GM21360 (cell line): ENCODE measurements around the gene DAPK2.

Experiments used
- ATAC-seq: cut with Tn5 transposase; IDR thresholded peaks from one replicate; pipeline ENCODE4 v1.9.1; 2021; ENCODE audit warnings: mild to moderate bottlenecking, moderate library complexity; ENCODE audit not compliant: unreplicated experiment

DAPK2 gene

DNA sequence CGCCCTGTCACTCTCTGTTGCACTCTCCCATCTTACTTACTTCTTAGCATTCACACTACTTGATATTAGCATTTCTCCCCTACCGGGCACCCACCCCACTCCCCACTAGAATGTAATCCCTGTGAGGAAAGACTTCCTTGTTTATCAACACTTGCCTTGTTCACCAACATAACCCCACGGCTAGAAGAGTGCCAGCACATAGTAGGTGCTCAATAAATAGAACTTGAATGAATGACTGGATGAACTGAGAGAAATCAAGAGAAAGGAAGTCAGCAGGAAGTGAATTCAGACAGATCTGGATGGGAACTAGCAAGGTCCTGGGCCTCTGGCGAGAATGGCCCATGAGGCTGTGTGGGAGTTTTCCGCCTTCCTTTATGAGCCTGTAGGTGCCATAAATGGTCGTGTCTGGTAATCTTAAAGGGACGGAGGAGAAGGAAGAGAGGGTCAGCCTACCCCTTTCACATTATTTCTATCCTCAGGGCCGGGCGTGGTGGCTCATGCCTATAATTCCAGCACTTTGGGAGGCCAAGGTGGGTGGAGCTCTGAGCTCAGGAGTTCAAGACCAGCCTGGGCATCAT lies 170.1 kb downstream of the DAPK2 start:
- ATAC-seq, result no peak

DNA sequence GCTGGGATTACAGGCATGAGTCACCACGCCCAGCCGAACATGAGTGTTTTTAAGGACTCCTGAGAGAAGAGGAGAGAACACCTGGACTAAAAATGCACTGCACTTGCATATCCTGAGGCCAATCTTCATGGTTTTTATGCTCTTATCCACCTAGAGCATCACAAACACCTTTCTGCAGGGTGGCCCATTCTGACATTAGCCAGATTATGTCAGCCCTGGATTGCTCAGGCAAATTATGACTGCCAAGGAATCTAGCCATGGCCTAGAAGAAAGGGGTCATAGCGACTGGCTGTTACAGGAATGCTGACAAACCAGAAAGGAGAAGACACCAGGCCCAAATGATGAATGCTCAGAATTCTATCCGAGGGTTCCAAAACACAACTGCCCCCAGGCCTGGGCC lies 171.7 kb downstream of the DAPK2 start:
- no peak for ATAC-seq

DNA sequence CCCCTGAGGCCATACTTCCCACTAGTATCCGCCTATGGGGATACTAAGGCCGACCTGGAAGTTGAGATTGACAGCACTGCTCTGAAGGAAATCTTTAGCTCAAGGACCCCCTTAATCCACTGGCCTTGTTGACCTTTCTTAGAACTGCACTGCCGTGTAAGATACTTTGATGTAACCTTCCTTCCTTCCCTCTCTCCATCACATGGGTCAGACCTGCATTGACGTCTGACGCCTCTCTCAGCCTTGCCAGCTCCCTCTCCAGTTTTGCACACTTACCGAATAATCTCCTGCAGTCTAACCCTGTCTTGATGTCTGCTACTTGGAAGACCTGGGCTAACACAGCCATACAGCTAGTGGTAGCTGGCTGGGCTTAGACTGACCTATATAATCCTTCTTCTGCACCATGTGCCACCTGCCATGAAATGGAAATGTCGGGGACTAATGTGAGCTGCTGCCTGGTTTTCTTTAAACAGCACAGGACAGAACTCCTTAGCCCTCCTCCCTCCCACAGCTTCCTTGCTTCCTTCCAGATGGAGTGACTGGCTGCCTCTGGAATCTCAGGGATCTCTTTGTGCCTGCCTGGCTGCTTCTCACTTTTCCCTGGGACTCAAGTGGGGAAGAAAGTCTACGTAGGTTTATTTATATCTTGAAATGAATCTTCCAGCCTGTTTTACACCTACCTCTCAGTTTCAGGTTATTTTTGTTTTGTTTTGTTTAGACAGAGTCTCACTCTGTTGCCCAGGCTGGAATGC lies 173.3 kb downstream of the DAPK2 start:
- ATAC-seq, result no peak

DNA sequence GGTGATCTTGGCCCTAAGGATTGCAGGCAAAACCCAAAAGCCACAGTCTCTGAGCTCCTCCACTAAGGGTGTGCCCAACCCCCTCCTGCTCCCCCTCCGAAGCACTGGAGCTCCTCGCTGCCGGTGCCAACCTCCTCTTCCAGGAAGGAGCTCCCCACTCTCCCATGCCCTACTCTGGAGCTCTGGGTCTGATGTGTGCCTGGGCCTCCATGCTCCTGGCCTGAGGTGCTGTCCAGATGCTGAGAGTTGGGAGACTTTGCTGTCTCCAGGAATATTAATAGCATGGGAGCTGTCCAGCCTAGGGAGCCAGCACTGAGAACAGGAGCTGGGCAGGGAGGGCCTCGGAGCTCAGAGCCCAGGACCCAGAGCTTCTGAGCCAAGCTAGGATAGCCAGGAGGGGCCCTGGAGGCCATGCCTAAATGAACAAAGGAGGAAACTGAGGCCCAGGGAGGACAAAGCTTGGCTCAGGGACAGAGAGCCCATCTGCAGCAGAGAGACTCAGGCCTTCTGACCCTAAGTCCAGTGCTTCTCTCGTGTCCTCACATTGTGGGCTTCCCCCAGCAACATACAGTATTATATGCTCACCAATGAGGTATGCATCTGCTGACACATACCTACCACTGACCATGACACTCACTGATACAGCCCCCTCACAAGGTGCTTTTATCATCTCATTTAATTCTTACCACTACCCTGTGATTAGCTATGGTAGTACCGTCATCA lies 175.6 kb downstream of the DAPK2 start:
- no peak for ATAC-seq

DNA sequence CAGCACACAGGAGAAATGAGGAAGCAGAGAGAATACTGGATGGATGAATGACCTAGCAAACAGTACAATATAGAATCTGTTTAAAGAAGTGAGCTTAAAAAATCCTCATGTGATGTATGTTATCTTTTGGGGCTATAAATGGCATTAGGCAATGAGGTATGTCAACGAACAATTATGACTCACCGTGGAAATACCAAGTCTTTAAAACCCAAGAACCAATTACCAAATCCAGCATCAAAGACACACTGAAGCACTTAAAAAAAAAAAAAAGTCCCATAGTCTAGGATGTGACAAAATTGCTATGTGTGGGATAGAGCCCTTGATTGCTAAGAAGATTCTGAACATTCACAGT lies 176.3 kb downstream of the DAPK2 start:
- ATAC-seq, result no peak

DNA sequence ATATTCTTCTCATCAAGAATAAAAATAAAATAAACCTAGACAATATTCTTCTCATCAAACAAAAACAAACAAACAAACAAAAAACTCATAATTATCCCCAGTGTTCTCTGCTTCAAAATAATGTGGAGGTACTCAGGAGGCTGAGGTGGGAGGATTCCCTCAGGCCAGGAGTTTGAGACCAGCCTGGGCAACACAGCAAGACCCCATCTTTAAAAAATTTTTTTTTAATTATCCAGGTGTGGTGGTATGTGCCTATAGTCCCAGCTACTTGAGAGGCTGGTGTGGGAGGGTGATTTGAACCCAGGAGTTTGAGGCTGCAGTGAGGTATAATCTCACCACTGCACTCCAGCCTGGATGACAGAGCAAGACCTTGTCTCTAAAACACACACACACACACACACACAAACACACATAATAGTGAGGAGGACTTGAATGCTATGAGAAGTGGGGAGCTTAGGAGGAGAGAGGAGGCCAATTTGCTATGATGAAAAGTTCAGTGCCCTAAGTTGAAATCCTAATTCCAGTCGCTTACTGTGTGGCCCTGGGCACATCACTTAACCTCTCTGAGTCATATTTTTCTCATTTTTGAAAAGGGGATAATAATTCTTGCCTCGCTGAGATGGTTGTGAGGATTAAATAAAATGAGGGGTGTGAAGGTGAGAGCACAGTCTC lies 176.8 kb downstream of the DAPK2 start:
- no peak for ATAC-seq

DNA sequence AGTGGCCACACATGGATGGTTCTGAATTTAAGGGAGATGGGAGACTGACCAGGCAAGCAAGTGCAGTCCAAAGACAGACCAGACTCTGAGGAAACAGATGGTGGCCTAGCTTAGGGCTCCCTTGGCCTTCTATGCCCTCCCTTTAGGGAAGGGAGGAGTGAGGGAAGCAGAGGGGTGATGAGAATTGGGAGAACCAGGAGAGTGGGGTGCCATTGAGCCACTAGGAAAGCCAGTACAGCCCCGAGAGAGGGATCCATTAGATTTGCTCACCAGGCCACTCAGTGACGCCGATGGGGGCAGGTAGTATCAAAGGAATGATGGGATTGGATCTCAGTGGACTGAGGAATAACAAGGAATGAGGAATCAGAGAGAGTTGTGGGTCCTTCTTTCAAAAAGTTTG lies 182.1 kb downstream of the DAPK2 start:
- ATAC-seq, result no peak

DNA sequence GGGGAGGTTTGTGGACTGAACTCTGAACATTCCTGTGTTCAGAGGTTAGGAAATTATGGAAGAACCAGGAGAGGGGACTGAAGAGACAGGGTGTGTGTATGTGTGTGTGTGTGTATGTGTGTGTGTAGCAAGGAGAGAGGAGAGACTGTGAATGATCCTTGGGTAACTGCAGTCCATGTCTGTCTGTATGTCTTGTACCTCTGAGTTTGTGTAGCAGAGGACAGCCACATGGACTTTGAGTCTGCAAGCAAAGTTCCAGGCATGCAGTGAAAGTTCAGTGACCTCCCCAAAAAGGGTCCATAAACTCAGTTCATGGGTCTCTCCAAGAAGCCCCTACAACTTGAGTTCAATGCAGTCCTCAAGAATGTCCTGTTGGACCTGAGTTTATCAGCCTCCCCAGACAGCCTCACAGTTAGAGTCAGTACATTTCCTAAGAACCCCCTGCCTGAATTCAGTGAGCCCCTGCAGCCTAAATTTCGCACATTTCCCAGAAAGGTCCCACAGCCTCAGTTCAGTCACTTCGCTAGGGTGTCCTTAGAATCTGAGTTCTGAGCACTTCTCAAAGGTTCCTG lies 184.3 kb downstream of the DAPK2 start:
- no peak for ATAC-seq

DNA sequence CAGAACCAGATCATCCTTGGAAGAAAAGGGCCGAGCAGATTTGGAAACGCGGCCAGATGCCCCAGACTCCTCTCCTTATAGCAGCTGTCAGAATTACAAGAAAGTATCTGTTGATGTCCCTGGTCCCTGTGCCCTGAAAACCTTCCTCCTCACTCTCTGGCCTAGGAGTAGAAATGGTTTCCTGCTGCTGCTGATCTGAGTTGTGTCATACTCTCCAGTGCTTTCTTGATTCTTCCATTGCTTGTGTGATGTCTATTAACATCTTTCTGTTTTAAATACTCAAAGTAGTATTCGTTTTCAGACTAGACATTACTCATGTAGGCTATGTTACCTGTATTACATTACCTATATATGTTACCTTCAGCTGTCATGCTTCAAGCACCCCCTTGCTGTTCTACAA lies 185.7 kb downstream of the DAPK2 start:
- ATAC-seq, result no peak

DNA sequence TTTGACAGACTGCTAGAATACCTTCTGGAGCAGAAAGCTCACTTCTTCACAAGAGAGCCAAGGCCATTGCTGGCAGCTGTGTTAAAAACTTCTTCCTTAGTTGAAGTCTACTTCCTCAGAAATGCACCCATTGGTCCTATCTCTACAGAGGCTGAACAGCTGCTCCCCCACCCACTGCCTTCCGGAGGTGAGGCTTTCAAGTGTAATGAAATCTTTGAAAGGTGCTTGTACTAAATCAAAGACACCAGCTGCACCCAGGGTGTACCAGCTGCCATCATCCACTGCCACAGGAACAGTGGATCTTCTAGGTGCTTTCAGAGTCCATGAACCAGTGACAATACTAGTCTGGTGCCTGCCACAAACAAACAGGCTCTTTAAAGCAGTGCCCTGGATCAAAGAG lies 186.1 kb downstream of the DAPK2 start:
- no peak for ATAC-seq

DNA sequence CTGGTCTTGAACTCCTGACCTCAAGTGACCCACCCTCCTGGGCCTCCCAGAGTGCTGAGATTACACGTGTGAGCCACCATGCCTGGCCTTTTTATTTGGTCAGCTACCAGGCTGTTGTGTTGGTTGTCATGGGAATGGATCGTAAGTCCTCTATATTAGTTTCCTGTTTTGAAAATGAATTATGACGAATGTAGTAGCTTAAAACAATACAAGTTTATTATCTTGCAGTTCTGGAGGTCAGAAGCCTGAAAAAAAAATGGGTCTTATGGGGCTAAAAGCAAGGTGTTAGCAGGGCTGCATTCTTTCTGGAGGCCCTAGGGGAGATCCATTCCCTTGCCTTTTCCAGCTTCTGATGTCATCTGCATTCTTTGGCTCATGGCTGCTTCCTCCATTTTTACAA lies 187.4 kb downstream of the DAPK2 start:
- ATAC-seq, result no peak

DNA sequence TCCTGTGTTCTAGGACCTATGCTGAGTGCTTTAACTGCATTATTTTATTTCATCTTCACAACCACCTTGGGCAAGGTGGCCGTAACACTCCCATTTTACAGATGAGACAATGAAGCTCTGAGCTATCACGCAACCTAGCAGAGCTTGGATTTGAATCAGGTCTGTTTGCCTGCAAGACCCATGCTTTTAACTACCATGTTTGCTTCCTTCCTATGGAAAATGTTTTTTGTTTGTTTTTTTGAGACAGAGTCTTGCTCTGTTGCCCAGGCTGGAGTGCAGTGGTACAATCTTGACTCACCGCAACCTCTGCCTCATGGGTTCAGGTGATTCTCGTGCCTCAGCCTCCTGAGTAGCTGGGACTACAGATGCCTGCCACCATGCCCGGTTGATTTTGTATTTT lies 187.8 kb downstream of the DAPK2 start:
- ATAC-seq, result no peak

DNA sequence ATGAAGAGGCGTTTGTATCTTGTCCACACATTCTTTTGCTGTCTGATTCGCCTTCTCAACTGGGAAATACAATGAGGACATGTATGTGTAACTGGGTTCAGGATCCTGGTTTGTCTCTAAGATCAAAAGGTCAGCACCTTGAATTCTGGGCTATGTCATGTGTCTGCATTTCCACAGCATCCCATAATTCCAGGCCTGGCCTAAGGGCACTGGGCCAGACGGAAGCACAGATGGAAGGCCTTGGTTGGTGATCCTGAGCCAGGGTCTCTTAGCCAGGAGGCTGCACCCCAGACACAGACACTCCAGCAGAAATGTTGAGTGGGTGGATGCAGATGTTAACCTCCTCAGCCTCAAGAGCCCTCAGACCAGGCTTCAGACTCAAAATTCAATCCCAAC lies 188.8 kb downstream of the DAPK2 start:
- no peak for ATAC-seq
